DMS153 treated with DMSO at 0.1 percent for 48 hours (cell line): ENCODE results near the gene PGF.
A peak's percentile ranks its signal among the peaks of the same experiment; 100 is the strongest.

Experiments
- DNase-seq: peaks from one replicate; lab custom pipeline; 2025; ENCODE audit not compliant: unreplicated experiment; lab: John Stamatoyannopoulos, UW

Gene PGF

GRCh38 chr14:74959596-74960180, 4.3 kb upstream of the PGF start:
- DNase-seq = no peak

- no peak for DNase-seq
Measured at GRCh38 chr14:74956280-74957072, 1.1 kb upstream of the PGF start.

- DNase-seq = no peak
Measured at GRCh38 chr14:74956027-74956279, 556 bp upstream of the PGF start.

GRCh38 chr14:74954947-74955228, 509 bp downstream of the PGF start:
- no peak for DNase-seq

- DNase-seq = no peak
Measured at GRCh38 chr14:74954232-74954946, 1.0 kb downstream of the PGF start.

GRCh38 chr14:74953686-74954085, 1.7 kb downstream of the PGF start:
- no peak for DNase-seq

- no peak for DNase-seq
Measured at GRCh38 chr14:74952697-74953484, 2.5 kb downstream of the PGF start.

GRCh38 chr14:74952180-74952665, 3.2 kb downstream of the PGF start:
- DNase-seq = no peak

- no peak for DNase-seq
Measured at GRCh38 chr14:74951443-74952179, 3.8 kb downstream of the PGF start.

GRCh38 chr14:74950795-74951442, 4.5 kb downstream of the PGF start:
- no peak for DNase-seq

GRCh38 chr14:74949859-74950573, 5.4 kb downstream of the PGF start:
- no peak for DNase-seq

GRCh38 chr14:74949191-74949601, 6.2 kb downstream of the PGF start:
- DNase-seq = no peak

- no peak for DNase-seq
Measured at GRCh38 chr14:74948228-74949175, 6.9 kb downstream of the PGF start.

- no peak for DNase-seq
Measured at GRCh38 chr14:74947353-74948227, 7.8 kb downstream of the PGF start.

- no peak for DNase-seq
Measured at GRCh38 chr14:74946659-74947281, 8.6 kb downstream of the PGF start.

GRCh38 chr14:74945852-74946658, 9.3 kb downstream of the PGF start:
- peak; percentile 34 for DNase-seq
